Prostate gland (tissue), 2 donors: ENCODE data around the gene ARAP2.

Source experiments
- CTCF ChIP-seq, 4 experiments: fragments of 200-600 bp in 2 of 4; fragments of 450-650 bp in 2 of 4; sonication (generic) in 2 of 4; IDR thresholded peaks; 1 replicate in 3 of 4; 2 replicates in 1 of 4; pipeline ENCODE4 v1.5.1; 2016 to 2019; ENCODE audit warnings: antibody characterized with exemption in 4 of 4, mild to moderate bottlenecking in 2 of 4, moderate library complexity in 2 of 4
- POLR2A ChIP-seq: fragments of 450-650 bp; IDR thresholded peaks from one replicate; pipeline ENCODE4 v1.6.1; 2016; ENCODE audit warnings: antibody characterized with exemption, mild to moderate bottlenecking
- POLR2AphosphoS5 ChIP-seq: sonication (generic); formaldehyde crosslinking; IDR thresholded peaks from one replicate; pipeline ENCODE4 v1.6.1; 2017; ENCODE audit warnings: antibody characterized with exemption

GRCh38 chr4:36041340-36041739 lies 203.0 kb downstream of the ARAP2 start:
- TF ChIP-seq CTCF (IDR thresholded peaks at IDR 0.05) (no peak), POLR2AphosphoS5 (no peak), POLR2A (no peak)
